ENCODE data around the gene CUL1. TPM values are rescaled to one million over a fixed set of nuclear protein-coding genes. Genes with fewer than 3 reads are reported as not detected.

The CUL1 gene
- total RNA-seq, 6 donors from 2014 or later = 29.0 to 65.0 (median 45.9) TPM

DNA sequence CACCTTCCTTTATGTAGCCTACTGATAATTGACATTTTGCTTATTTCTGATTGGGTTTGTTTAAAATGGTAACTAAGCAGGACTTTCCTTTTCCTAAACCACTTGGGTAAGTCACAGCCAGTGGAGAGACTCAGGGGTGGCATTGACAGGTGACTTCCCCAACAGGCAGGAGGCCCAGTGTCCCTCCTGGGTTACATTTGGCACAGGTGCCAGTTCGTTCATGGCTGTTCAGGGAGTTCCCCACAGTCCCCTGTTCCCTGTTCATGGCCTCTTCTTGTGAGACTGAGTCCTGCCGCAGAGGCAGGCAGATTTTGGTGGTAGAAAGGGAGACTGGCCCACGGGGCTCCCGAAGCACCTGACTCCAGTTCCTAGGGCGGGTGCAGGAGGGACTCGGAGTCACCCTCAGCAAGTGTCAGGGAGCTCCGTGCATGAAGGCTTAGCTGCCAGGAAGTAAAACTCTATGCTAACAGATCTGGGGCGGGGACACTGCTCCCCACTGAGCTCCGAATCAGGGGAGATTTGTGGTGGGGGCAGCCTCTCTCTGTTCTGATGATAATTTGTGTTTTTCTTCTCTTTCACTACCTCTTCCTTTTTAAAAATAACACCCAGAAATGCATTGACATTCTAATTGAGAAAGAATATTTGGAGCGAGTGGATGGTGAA, 101.3 kb downstream of the CUL1 start:
- WGBS, 2 donors = 80 to 81% methylated on average over 6 to 10 of the region's 10 CpGs
- no peak overlapping the region for H3K27ac ChIP-seq
- DNase-seq (no peak), ATAC-seq (ENCODE audit: low FRiP score in 2 of 2) (no peak)
- H3K4me1 ChIP-seq = no peaks in the 10 kb centered on the region
- no peaks in the 10 kb centered on the region for H3K27me3 ChIP-seq
- peaks cover 32 to 76% (median 67%) of the 10 kb centered on the region in 4 donors for H3K36me3 ChIP-seq
- no peaks in the 10 kb centered on the region for H3K9me3 ChIP-seq
- H3K4me3 ChIP-seq = no peak overlapping the region
- TF ChIP-seq EP300 (IDR thresholded peaks at IDR 0.05) (no peak), POLR2A (IDR thresholded peaks at IDR 0.05) (no peak), POLR2AphosphoS5 (IDR thresholded peaks at IDR 0.05) (no peak)
- TF ChIP-seq, protein P1, sequence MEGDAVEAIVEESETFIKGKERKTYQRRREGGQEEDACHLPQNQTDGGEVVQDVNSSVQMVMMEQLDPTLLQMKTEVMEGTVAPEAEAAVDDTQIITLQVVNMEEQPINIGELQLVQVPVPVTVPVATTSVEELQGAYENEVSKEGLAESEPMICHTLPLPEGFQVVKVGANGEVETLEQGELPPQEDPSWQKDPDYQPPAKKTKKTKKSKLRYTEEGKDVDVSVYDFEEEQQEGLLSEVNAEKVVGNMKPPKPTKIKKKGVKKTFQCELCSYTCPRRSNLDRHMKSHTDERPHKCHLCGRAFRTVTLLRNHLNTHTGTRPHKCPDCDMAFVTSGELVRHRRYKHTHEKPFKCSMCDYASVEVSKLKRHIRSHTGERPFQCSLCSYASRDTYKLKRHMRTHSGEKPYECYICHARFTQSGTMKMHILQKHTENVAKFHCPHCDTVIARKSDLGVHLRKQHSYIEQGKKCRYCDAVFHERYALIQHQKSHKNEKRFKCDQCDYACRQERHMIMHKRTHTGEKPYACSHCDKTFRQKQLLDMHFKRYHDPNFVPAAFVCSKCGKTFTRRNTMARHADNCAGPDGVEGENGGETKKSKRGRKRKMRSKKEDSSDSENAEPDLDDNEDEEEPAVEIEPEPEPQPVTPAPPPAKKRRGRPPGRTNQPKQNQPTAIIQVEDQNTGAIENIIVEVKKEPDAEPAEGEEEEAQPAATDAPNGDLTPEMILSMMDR (IDR thresholded peaks at IDR 0.05) = no peak

DNA sequence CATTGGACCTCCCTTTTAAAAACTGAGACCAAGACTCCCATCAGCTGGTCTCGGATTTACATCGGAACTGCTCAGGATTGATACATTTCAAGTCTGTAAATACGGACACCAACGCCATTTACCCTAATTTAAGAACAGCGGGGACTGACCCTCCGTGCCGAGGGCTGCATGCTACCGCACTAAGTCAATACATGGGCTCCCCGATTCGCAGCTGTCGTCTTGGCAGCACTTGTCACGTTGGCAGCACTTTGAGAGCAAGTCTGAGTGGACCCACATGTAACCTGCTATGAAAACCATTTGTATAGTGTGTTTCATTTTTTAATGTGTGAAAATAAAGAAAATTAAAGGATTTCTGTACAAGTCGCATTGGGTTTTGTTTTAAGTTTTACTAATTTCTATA, 102.0 kb downstream of the CUL1 start:
- TF ChIP-seq POLR2AphosphoS5 (IDR thresholded peaks at IDR 0.05) = no peak
- TF ChIP-seq EP300 (IDR thresholded peaks at IDR 0.05) = no peak
- TF ChIP-seq, protein P1 (IDR thresholded peaks at IDR 0.05) = no peak
- TF ChIP-seq POLR2A (IDR thresholded peaks at IDR 0.05) = no peak
- no peak for ATAC-seq (ENCODE audit: low FRiP score in 2 of 2)
- H3K27me3 ChIP-seq = no peaks in the 10 kb centered on the region
- no peak for DNase-seq
- no peak overlapping the region for H3K27ac ChIP-seq
- H3K4me3 ChIP-seq = no peak overlapping the region
- WGBS, 2 donors = 85 to 97% methylated on average over 13 of the region's 13 CpGs
- H3K9me3 ChIP-seq = no peaks in the 10 kb centered on the region
- H3K36me3 ChIP-seq = peaks cover 32 to 70% (median 64%) of the 10 kb centered on the region in 4 donors
- no peaks in the 10 kb centered on the region for H3K4me1 ChIP-seq

- no peak for TF ChIP-seq POLR2AphosphoS5 (IDR thresholded peaks at IDR 0.05)
- no peak for TF ChIP-seq EP300 (IDR thresholded peaks at IDR 0.05)
- TF ChIP-seq, protein P1 (IDR thresholded peaks at IDR 0.05) = no peak
- TF ChIP-seq POLR2A (IDR thresholded peaks at IDR 0.05) = no peak
Measured at GRCh38 chr7:148802101-148802493, 103.4 kb downstream of the CUL1 start.

GRCh38 chr7:148803094-148803493, 104.4 kb downstream of the CUL1 start:
- Histone ChIP-seq H3K36me3 (peaks cover 32 to 63% (median 47%) of the 10 kb centered on the region in 4 donors), H3K9me3 (no peaks in the 10 kb centered on the region), H3K27ac (no peak overlapping the region), H3K27me3 (no peaks in the 10 kb centered on the region), H3K4me3 (no peak overlapping the region), H3K4me1 (no peaks in the 10 kb centered on the region)
- TF ChIP-seq POLR2AphosphoS5 (IDR thresholded peaks at IDR 0.05) (no peak), EP300 (IDR thresholded peaks at IDR 0.05) (no peak), POLR2A (IDR thresholded peaks at IDR 0.05) (no peak)
- TF ChIP-seq, protein P1 (IDR thresholded peaks at IDR 0.05) = no peak
- DNase-seq (no peak), ATAC-seq (ENCODE audit: low FRiP score in 2 of 2) (no peak)
- 96 to 97% methylated on average over 5 of the region's 5 CpGs for WGBS, 2 donors

More at GRCh38 chr7:148802101-148802493, 103.4 kb downstream of the CUL1 start:
- Histone ChIP-seq H3K4me3 (no peak overlapping the region), H3K36me3 (peaks cover 32 to 61% (median 52%) of the 10 kb centered on the region in 4 donors), H3K9me3 (no peaks in the 10 kb centered on the region), H3K4me1 (no peaks in the 10 kb centered on the region), H3K27me3 (no peaks in the 10 kb centered on the region), H3K27ac (no peak overlapping the region)
- ATAC-seq (ENCODE audit: low FRiP score in 2 of 2) (peak in 1 of 2 donors; percentile 14), DNase-seq (no peak)
- 96 to 97% methylated on average over 10 of the region's 10 CpGs for WGBS, 2 donors

All from upper lobe of left lung (tissue), 6 donors.